Measurements from ENCODE around the gene HGFAC.
"Not testable (repeated sequence)": the region's sequence is repeated elsewhere in the genome, so short reads cannot be mapped to it uniquely, and the experiment has no call there.

The HGFAC gene

DNA sequence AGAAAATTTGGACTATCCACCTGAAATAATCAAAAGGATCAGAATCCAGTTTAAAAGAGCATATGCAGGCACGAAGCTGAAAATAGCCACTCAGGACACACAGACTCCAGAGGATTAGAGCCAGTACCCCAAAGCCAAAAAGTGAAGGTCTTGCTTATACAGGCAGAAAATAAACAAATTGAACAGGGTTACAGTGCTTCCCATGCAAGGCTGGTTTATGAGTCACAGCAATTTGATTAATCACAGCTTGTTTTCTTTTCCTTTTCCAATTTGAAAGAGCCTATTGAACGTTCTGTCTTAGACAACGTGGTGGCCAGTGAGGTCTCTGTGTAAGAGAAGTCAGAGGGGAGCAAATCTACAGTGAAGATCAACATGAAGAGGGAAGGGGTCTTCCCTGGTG is 10.2 kb downstream of the HGFAC start:
- no peaks in the 10 kb centered on the region for H3K36me3 ChIP-seq (ENCODE audit: control insufficient read depth, insufficient read depth, low read length)
- WGBS, 2 experiments (ENCODE audit: insufficient coverage in 2 of 2): 88% methylated on average over 1 of the region's 3 CpGs; no CpG with 5 or more reads in 1 of the 2 experiments
- no peak overlapping the region for H3K4me3 ChIP-seq (ENCODE audit: extremely low read depth, insufficient read depth, low read length, poor library complexity, severe bottlenecking)
- H3K9me3 ChIP-seq (ENCODE audit: control insufficient read depth, low read length): no peaks in the 10 kb centered on the region
- no peak overlapping the region for H3K27ac ChIP-seq (ENCODE audit: low read depth, low read length, severe bottlenecking)
- no peaks in the 10 kb centered on the region for H3K4me1 ChIP-seq (ENCODE audit: control insufficient read depth, insufficient read depth, low read length, poor library complexity, severe bottlenecking)

DNA sequence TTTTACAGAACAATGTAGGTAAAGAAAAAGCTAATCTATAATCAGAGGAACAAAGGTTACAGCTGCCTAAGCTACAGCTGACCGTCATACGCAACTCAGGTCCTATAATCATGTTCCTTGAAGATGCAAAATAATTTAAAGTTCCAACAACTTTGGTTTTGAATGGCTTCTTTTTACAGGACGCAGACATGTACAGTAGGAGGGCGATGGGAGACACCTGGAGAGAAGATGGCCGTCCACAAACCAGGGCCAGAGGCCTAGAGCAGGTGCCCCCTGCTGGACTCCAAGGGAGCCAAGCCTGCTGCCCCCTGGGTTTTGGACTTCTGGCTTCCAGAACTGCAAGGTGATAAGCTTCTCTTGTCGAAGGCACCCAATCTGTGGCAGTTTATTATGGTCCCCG is 10.6 kb downstream of the HGFAC start:
- H3K4me1 ChIP-seq (ENCODE audit: control insufficient read depth, insufficient read depth, low read length, poor library complexity, severe bottlenecking): no peaks in the 10 kb centered on the region
- H3K4me3 ChIP-seq (ENCODE audit: extremely low read depth, insufficient read depth, low read length, poor library complexity, severe bottlenecking): no peak overlapping the region
- no peaks in the 10 kb centered on the region for H3K36me3 ChIP-seq (ENCODE audit: control insufficient read depth, insufficient read depth, low read length)
- WGBS, 2 experiments (ENCODE audit: insufficient coverage in 2 of 2): 75 to 78% methylated on average over 7 of the region's 7 CpGs
- H3K9me3 ChIP-seq (ENCODE audit: control insufficient read depth, low read length): no peaks in the 10 kb centered on the region
- H3K27ac ChIP-seq (ENCODE audit: low read depth, low read length, severe bottlenecking): no peak overlapping the region

- not testable (repeated sequence) for H3K4me3 ChIP-seq (ENCODE audit: extremely low read depth, insufficient read depth, low read length, poor library complexity, severe bottlenecking); H3K4me1 ChIP-seq (ENCODE audit: control insufficient read depth, insufficient read depth, low read length, poor library complexity, severe bottlenecking); H3K27ac ChIP-seq (ENCODE audit: low read depth, low read length, severe bottlenecking); H3K9me3 ChIP-seq (ENCODE audit: control insufficient read depth, low read length); H3K36me3 ChIP-seq (ENCODE audit: control insufficient read depth, insufficient read depth, low read length)
- 85 to 92% methylated on average over 1 to 2 of the region's 3 CpGs for WGBS, 2 experiments (ENCODE audit: insufficient coverage in 2 of 2)
These were observed 13.8 kb downstream of the HGFAC start for GRCh38 chr4:3455596-3455995.

- H3K9me3 ChIP-seq (ENCODE audit: control insufficient read depth, low read length): no peaks in the 10 kb centered on the region
- H3K27ac ChIP-seq (ENCODE audit: low read depth, low read length, severe bottlenecking): no peak overlapping the region
- no peak overlapping the region for H3K4me3 ChIP-seq (ENCODE audit: extremely low read depth, insufficient read depth, low read length, poor library complexity, severe bottlenecking)
- whole genome bisulfite sequencing, 2 experiments (ENCODE audit: insufficient coverage in 2 of 2): 76 to 95% methylated on average over 6 of the region's 6 CpGs
- H3K36me3 ChIP-seq (ENCODE audit: control insufficient read depth, insufficient read depth, low read length): no peaks in the 10 kb centered on the region
- no peaks in the 10 kb centered on the region for H3K4me1 ChIP-seq (ENCODE audit: control insufficient read depth, insufficient read depth, low read length, poor library complexity, severe bottlenecking)
These were observed 16.6 kb downstream of the HGFAC start for GRCh38 chr4:3458371-3458770.

- 88 to 90% methylated on average over 4 to 5 of the region's 5 CpGs for WGBS, 2 experiments (ENCODE audit: insufficient coverage in 2 of 2)
- H3K27ac ChIP-seq (ENCODE audit: low read depth, low read length, severe bottlenecking); H3K36me3 ChIP-seq (ENCODE audit: control insufficient read depth, insufficient read depth, low read length); H3K4me1 ChIP-seq (ENCODE audit: control insufficient read depth, insufficient read depth, low read length, poor library complexity, severe bottlenecking); H3K9me3 ChIP-seq (ENCODE audit: control insufficient read depth, low read length); H3K4me3 ChIP-seq (ENCODE audit: extremely low read depth, insufficient read depth, low read length, poor library complexity, severe bottlenecking): not testable (repeated sequence)
These were observed 17.4 kb downstream of the HGFAC start for GRCh38 chr4:3459156-3459555.

- no peaks in the 10 kb centered on the region for H3K9me3 ChIP-seq (ENCODE audit: control insufficient read depth, low read length)
- H3K27ac ChIP-seq (ENCODE audit: low read depth, low read length, severe bottlenecking): no peak overlapping the region
- H3K36me3 ChIP-seq (ENCODE audit: control insufficient read depth, insufficient read depth, low read length): no peaks in the 10 kb centered on the region
- H3K4me3 ChIP-seq (ENCODE audit: extremely low read depth, insufficient read depth, low read length, poor library complexity, severe bottlenecking): no peak overlapping the region
- peaks cover 2% of the 10 kb centered on the region for H3K4me1 ChIP-seq (ENCODE audit: control insufficient read depth, insufficient read depth, low read length, poor library complexity, severe bottlenecking)
- 87 to 97% methylated on average over 4 to 5 of the region's 5 CpGs for WGBS, 2 experiments (ENCODE audit: insufficient coverage in 2 of 2)
These were observed 19.2 kb downstream of the HGFAC start for GRCh38 chr4:3460926-3461325.

GRCh38 chr4:3461515-3462291 is 19.9 kb downstream of the HGFAC start:
- no peak overlapping the region for H3K4me3 ChIP-seq (ENCODE audit: extremely low read depth, insufficient read depth, low read length, poor library complexity, severe bottlenecking)
- no peak overlapping the region for H3K27ac ChIP-seq (ENCODE audit: low read depth, low read length, severe bottlenecking)
- H3K36me3 ChIP-seq (ENCODE audit: control insufficient read depth, insufficient read depth, low read length): no peaks in the 10 kb centered on the region
- no peaks in the 10 kb centered on the region for H3K9me3 ChIP-seq (ENCODE audit: control insufficient read depth, low read length)
- peaks cover 2% of the 10 kb centered on the region for H3K4me1 ChIP-seq (ENCODE audit: control insufficient read depth, insufficient read depth, low read length, poor library complexity, severe bottlenecking)
- 86 to 88% methylated on average over 17 of the region's 25 CpGs for WGBS, 2 experiments (ENCODE audit: insufficient coverage in 2 of 2)

- 90% methylated on average over 8 to 10 of the region's 10 CpGs for WGBS, 2 experiments (ENCODE audit: insufficient coverage in 2 of 2)
- no peaks in the 10 kb centered on the region for H3K9me3 ChIP-seq (ENCODE audit: control insufficient read depth, low read length)
- H3K36me3 ChIP-seq (ENCODE audit: control insufficient read depth, insufficient read depth, low read length): no peaks in the 10 kb centered on the region
- H3K4me1 ChIP-seq (ENCODE audit: control insufficient read depth, insufficient read depth, low read length, poor library complexity, severe bottlenecking): peaks cover 2% of the 10 kb centered on the region
- H3K4me3 ChIP-seq (ENCODE audit: extremely low read depth, insufficient read depth, low read length, poor library complexity, severe bottlenecking): no peak overlapping the region
- H3K27ac ChIP-seq (ENCODE audit: low read depth, low read length, severe bottlenecking): no peak overlapping the region
These were observed 20.6 kb downstream of the HGFAC start for GRCh38 chr4:3462321-3462789.

DNA sequence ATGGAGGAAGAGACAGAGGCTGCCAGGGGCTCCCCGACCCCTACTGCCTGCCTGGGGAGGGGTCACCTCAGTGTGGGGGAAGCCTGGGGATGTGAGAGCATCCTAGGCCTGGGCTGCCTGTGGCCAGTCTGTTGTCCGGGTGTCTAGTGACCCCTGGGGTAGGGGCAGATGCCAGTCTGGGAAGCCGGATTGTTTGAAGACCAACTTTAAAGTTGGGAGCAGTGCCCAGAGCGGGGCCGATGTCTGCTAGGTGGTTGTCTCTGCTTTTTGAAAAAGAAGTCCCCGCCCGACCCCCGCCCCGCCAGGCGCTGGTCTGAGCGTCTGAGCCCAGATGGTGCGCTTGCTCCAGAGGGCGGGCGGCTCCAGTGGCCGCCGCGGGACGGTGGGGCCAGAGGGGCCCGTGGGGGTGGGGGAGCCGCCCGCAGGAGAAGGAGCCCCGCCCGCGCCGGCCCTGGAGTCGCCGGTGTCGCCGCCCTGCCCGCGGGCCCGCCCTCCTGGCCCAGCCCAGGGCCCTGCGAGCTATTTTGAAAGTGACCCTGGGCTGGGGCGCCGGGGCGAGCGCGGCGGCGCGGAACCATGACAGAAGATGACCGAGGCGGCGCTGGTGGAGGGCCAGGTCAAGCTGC is 21.1 kb downstream of the HGFAC start, which contains the start of gene DOK7:
TSS of gene DOK7 (plus strand) at position 517 of the 626 bp plus-strand sequence. CDS start at position 587, 70 bp downstream.
- Histone ChIP-seq H3K27ac (ENCODE audit: low read depth, low read length, severe bottlenecking) (no peak within 1 kb of the TSS), H3K36me3 (ENCODE audit: control insufficient read depth, insufficient read depth, low read length) (no peaks in the 10 kb centered on the region), H3K9me3 (ENCODE audit: control insufficient read depth, low read length) (no peaks in the 10 kb centered on the region), H3K4me3 (ENCODE audit: extremely low read depth, insufficient read depth, low read length, poor library complexity, severe bottlenecking) (peak within 1 kb of the TSS; percentile 14), H3K4me1 (ENCODE audit: control insufficient read depth, insufficient read depth, low read length, poor library complexity, severe bottlenecking) (peaks cover 2% of the 10 kb centered on the region)
- 10 to 22% methylated on average over 14 to 38 of the region's 44 CpGs for WGBS, 2 experiments (ENCODE audit: insufficient coverage in 2 of 2)

GRCh38 chr4:3463556-3464348 is 22.0 kb downstream of the HGFAC start:
- no peaks in the 10 kb centered on the region for H3K36me3 ChIP-seq (ENCODE audit: control insufficient read depth, insufficient read depth, low read length)
- H3K4me1 ChIP-seq (ENCODE audit: control insufficient read depth, insufficient read depth, low read length, poor library complexity, severe bottlenecking): peaks cover 2% of the 10 kb centered on the region
- WGBS, 2 experiments (ENCODE audit: insufficient coverage in 2 of 2): 55 to 59% methylated on average over 25 to 39 of the region's 43 CpGs
- peaks cover 5% of the 10 kb centered on the region for H3K9me3 ChIP-seq (ENCODE audit: control insufficient read depth, low read length)
- no peak overlapping the region for H3K27ac ChIP-seq (ENCODE audit: low read depth, low read length, severe bottlenecking)
- no peak overlapping the region for H3K4me3 ChIP-seq (ENCODE audit: extremely low read depth, insufficient read depth, low read length, poor library complexity, severe bottlenecking)

All from mesodermal cell (in vitro differentiated cells).